IMR-90 (cell line): ENCODE measurements around the gene TMEM38B. TPM values are rescaled to one million over a fixed set of nuclear protein-coding genes. Genes with fewer than 3 reads are reported as not detected.

Experiments
- ATAC-seq: fragments of 200-7000 bp; cut with Tn5 transposase; 2 replicates; pipeline ENCODE4 v1.9.1; 2020; ENCODE audit warnings: low read depth, mild to moderate bottlenecking, moderate library complexity
- BruUV-seq: library from RNA; stranded (reverse); fragments of 400-500 nt; replicated peaks from 2 replicates; lab custom pipeline; 2021; lab: Mats Ljungman, UMichigan
- CTCF ChIA-PET: fragments of 300-600 bp; formaldehyde crosslinking; extraction: SDS; loops from one replicate; lab custom pipeline; 2021; ENCODE audit warnings: antibody characterized with exemption; lab: Yijun Ruan, JAX
- POLR2A ChIA-PET: fragments of 300-600 bp; sonication (Branson Sonifier 250); formaldehyde crosslinking; loops from one replicate; lab custom pipeline; 2022; ENCODE audit warnings: antibody characterized with exemption; ENCODE audit not compliant: unreplicated experiment; lab: Charles Lee
- DNase-seq: peaks from one replicate; pipeline ENCODE4 v3.0.0; 2013
- H2AFZ ChIP-seq: replicated peaks from 2 replicates; pipeline ENCODE3; 2013; ENCODE audit warnings: low read length, mild to moderate bottlenecking; ENCODE audit not compliant: poor library complexity
- H2AK5ac ChIP-seq: 2 replicates; pipeline ENCODE4 v1.6.1; 2013; ENCODE audit warnings: low read depth, low read length, inconsistent platforms
- H2AK9ac ChIP-seq: replicated peaks from 2 replicates; pipeline ENCODE3; 2013; ENCODE audit warnings: mild to moderate bottlenecking, low read depth, low read length, moderate library complexity; ENCODE audit not compliant: poor library complexity
- H2BK120ac ChIP-seq: 2 replicates; pipeline ENCODE4 v1.6.1; 2013; ENCODE audit warnings: low read depth, low read length, inconsistent platforms
- H2BK15ac ChIP-seq: 3 replicates; pipeline ENCODE4 v1.6.1; 2013; ENCODE audit warnings: low read depth, low read length, inconsistent platforms
- H2BK20ac ChIP-seq: 2 replicates; pipeline ENCODE4 v1.6.1; 2013; ENCODE audit warnings: low read depth, mild to moderate bottlenecking, inconsistent platforms, low read length, moderate library complexity
- H2BK5ac ChIP-seq: 2 replicates; pipeline ENCODE4 v1.6.1; 2013; ENCODE audit warnings: mild to moderate bottlenecking, low read depth, low read length, inconsistent platforms; ENCODE audit not compliant: poor library complexity, severe bottlenecking
- H3K14ac ChIP-seq: replicated peaks from 2 replicates; pipeline ENCODE4 v1.6.1; 2013; ENCODE audit warnings: low read depth, low read length, inconsistent platforms
- H3K18ac ChIP-seq: 2 replicates; pipeline ENCODE4 v1.6.1; 2013; ENCODE audit warnings: low read depth, low read length, control low read depth
- H3K23ac ChIP-seq: 2 replicates; pipeline ENCODE4 v1.6.1; 2013; ENCODE audit warnings: low read depth, low read length, inconsistent platforms
- H3K27ac ChIP-seq: 2 replicates; pipeline ENCODE4 v1.5.1; 2013; ENCODE audit warnings: mild to moderate bottlenecking, control low read depth, low read length; ENCODE audit not compliant: insufficient read depth
- H3K27me3 ChIP-seq: 2 replicates; pipeline ENCODE4 v1.6.1; 2013; ENCODE audit warnings: low read length; ENCODE audit not compliant: control insufficient read depth, insufficient read depth
- H3K36me3 ChIP-seq: 2 replicates; pipeline ENCODE4 v1.6.1; 2013; ENCODE audit warnings: low read length, mixed read lengths; ENCODE audit not compliant: control insufficient read depth, insufficient read depth
- H3K4ac ChIP-seq: 2 replicates; pipeline ENCODE4 v1.6.1; 2013; ENCODE audit warnings: low read depth, low read length, inconsistent platforms
- H3K4me1 ChIP-seq: 2 replicates; pipeline ENCODE4 v1.6.1; 2013; ENCODE audit warnings: low read length, mixed read lengths; ENCODE audit not compliant: control insufficient read depth, insufficient read depth
- H3K4me2 ChIP-seq: 2 replicates; pipeline ENCODE4 v1.6.1; 2013; ENCODE audit warnings: low read depth, mild to moderate bottlenecking, control low read depth, low read length, moderate library complexity
- H3K4me3 ChIP-seq: 2 replicates; pipeline ENCODE4 v1.5.1; 2013; ENCODE audit warnings: low read depth, mild to moderate bottlenecking, control low read depth, low read length, moderate library complexity; ENCODE audit not compliant: insufficient read depth
- H3K56ac ChIP-seq: 2 replicates; pipeline ENCODE4 v1.6.1; 2013; ENCODE audit warnings: low read length, inconsistent platforms; ENCODE audit not compliant: insufficient read depth; ENCODE audit errors: extremely low read depth
- H3K79me1 ChIP-seq, 2 experiments: 2 replicates each; pipeline ENCODE4 v1.6.1; 2013; ENCODE audit warnings: low read length in 2 of 2, inconsistent platforms in 1 of 2, low read depth in 1 of 2
- H3K9ac ChIP-seq: 2 replicates; pipeline ENCODE4 v1.6.1; 2013; ENCODE audit warnings: low read depth, low read length, control low read depth
- H3K9me1 ChIP-seq: 2 replicates; pipeline ENCODE4 v1.6.1; 2013; ENCODE audit warnings: low read length, inconsistent platforms; ENCODE audit not compliant: insufficient read depth
- H3K9me3 ChIP-seq: 2 replicates; pipeline ENCODE4 v1.6.1; 2013; ENCODE audit warnings: low read length; ENCODE audit not compliant: control insufficient read depth, insufficient read depth
- H4K20me1 ChIP-seq: 2 replicates; pipeline ENCODE4 v1.6.1; 2013; ENCODE audit warnings: low read length, inconsistent platforms; ENCODE audit not compliant: insufficient read depth
- H4K5ac ChIP-seq: 2 replicates; pipeline ENCODE4 v1.6.1; 2013; ENCODE audit warnings: mild to moderate bottlenecking, low read depth, low read length, control low read depth
- H4K8ac ChIP-seq, 2 experiments: 2 replicates each; pipeline ENCODE4 v1.6.1; 2013; ENCODE audit warnings: low read depth in 2 of 2, low read length in 2 of 2, control low read depth in 1 of 2, inconsistent platforms in 1 of 2
- H4K91ac ChIP-seq: 2 replicates; pipeline ENCODE4 v1.6.1; 2013; ENCODE audit warnings: low read depth, low read length, inconsistent platforms; ENCODE audit not compliant: insufficient read depth
- MAFK ChIP-seq: IDR thresholded peaks from 2 replicates; pipeline ENCODE4 v1.6.1; 2012; ENCODE audit warnings: low read depth, low read length, improper control_type of control experiment
- RFX5 ChIP-seq: IDR thresholded peaks from 2 replicates; pipeline ENCODE4 v1.8.0; 2012; ENCODE audit warnings: low read depth, mild to moderate bottlenecking, low read length, moderate library complexity
- WGBS, 2 experiments: methylation state at CpG; one replicate each; pipeline versions ENCODE4 v1.1.5 to v1.1.7; 2013; ENCODE audit warnings: missing lambda C conversion rate in 2 of 2; ENCODE audit not compliant: insufficient read length in 1 of 2; ENCODE audit errors: extremely low coverage in 2 of 2; 5-methylcytosine and 5-hydroxymethylcytosine counted together
- dilution Hi-C: fragments of 300-500 bp; cut with HindIII; formaldehyde crosslinking; loops from one replicate; pipeline ENCODE4 v1.14.3; 2018; ENCODE audit warnings: low sequenced_read_pairs; ENCODE audit not compliant: unreplicated experiment
- in situ Hi-C: fragments of 300-500 bp; cut with MboI; formaldehyde crosslinking; loops from 3 replicates; pipeline ENCODE4 v1.14.3; 2019; ENCODE audit warnings: low sequenced_read_pairs, inconsistent platforms, mixed read lengths
- intact Hi-C: fragments of 100-400 bp; cut with micrococcal nuclease; formaldehyde crosslinking; loops from 2 replicates; pipeline ENCODE4 v1.10.0; 2022
- polyA plus RNA-seq, 3 experiments: library from polyadenylated mRNA; depleted of rRNA; stranded (reverse); fragments of >200 nt; gene quantifications; 2 replicates each; pipeline ENCODE4 v1.2.3, GENCODE V29; 2012; ENCODE audit warnings: low replicate concordance in 1 of 3
- total RNA-seq: library from RNA; depleted of rRNA; stranded (reverse); fragments of >200 nt; gene quantifications from 2 replicates; pipeline ENCODE4 v1.2.3, GENCODE V29; 2012

Gene TMEM38B
- total and polyA plus RNA-seq, 2 of the 4 experiments (the other 2 are of a cell fraction): 3.3 to 11.5 TPM

- no TSS peak for BruUV-seq
- TF ChIP-seq MAFK (no peak), RFX5 (no peak)
- Histone ChIP-seq H4K20me1 (no peaks in the 10 kb centered on the region), H3K27ac (no peak overlapping the region), H2BK20ac (no peak overlapping the region), H3K9ac (no peak overlapping the region), H4K5ac (no peak overlapping the region), H3K4me2 (no peak overlapping the region), H2BK120ac (no peak overlapping the region), H2AFZ (no peak overlapping the region), H3K23ac (no peak overlapping the region), H3K27me3 (peaks cover 7% of the 10 kb centered on the region), H3K4me3 (no peak overlapping the region), H4K8ac (no peak overlapping the region), H3K4ac (no peak overlapping the region), H2AK9ac (no peak overlapping the region), H3K36me3 (no peaks in the 10 kb centered on the region), H2BK15ac (no peak overlapping the region), H3K9me1 (no peaks in the 10 kb centered on the region), H3K18ac (no peak overlapping the region), H3K79me1 (no peaks in the 10 kb centered on the region), H2AK5ac (no peak overlapping the region), H4K91ac (no peak overlapping the region), H3K9me3 (no peaks in the 10 kb centered on the region), H3K14ac (no peak overlapping the region), H3K56ac (no peak overlapping the region), H3K4me1 (no peaks in the 10 kb centered on the region), H2BK5ac (no peak overlapping the region)
- intact Hi-C loops (no loop called here), dilution Hi-C loops (no loop called here), in situ Hi-C loops (no loop called here)
- CTCF ChIA-PET: no interaction called here
- ATAC-seq: no peak
- 55% methylated on average over 2 of the region's 6 CpGs; no CpG with 5 or more reads in 1 of the 2 experiments for WGBS, 2 experiments
- DNase-seq: no peak
- POLR2A ChIA-PET: no interaction called here
Observed at GRCh38 chr9:105676351-105676923, 17.9 kb upstream of the TMEM38B start.
